Measurements from ENCODE around the gene PALM3.
A peak's percentile ranks its signal among the peaks of the same experiment; 100 is the strongest.

The PALM3 gene

DNA sequence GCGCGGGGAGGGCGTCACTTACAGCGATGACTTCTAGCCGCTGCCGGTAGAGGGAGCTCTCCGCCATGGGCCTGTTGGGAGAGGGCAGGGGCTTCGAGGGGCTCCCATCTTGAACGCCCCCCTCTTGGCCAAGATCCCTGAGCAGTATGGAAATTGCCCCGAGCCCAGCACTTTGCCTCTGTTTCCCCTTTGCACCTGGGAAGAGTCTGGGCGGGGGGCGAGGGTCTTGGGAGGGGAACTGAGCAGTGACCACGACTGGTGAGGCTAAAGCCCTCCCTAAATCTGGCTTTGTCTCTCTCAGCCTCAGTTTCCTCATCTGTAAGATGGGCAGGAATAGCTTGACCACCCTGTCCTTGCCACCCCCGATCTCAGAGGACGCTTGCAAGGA, 2.8 kb downstream of the PALM3 start:
- no peak for DNase-seq (ENCODE audit: low read depth)
- TF ChIP-seq, protein P1, sequence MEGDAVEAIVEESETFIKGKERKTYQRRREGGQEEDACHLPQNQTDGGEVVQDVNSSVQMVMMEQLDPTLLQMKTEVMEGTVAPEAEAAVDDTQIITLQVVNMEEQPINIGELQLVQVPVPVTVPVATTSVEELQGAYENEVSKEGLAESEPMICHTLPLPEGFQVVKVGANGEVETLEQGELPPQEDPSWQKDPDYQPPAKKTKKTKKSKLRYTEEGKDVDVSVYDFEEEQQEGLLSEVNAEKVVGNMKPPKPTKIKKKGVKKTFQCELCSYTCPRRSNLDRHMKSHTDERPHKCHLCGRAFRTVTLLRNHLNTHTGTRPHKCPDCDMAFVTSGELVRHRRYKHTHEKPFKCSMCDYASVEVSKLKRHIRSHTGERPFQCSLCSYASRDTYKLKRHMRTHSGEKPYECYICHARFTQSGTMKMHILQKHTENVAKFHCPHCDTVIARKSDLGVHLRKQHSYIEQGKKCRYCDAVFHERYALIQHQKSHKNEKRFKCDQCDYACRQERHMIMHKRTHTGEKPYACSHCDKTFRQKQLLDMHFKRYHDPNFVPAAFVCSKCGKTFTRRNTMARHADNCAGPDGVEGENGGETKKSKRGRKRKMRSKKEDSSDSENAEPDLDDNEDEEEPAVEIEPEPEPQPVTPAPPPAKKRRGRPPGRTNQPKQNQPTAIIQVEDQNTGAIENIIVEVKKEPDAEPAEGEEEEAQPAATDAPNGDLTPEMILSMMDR (IDR thresholded peaks at IDR 0.05; ENCODE audit: low read depth, low read length, missing control alignments) = peak; percentile 88
- no peak overlapping the region for H3K4me3 ChIP-seq (ENCODE audit: low read depth, low read length)

DNA sequence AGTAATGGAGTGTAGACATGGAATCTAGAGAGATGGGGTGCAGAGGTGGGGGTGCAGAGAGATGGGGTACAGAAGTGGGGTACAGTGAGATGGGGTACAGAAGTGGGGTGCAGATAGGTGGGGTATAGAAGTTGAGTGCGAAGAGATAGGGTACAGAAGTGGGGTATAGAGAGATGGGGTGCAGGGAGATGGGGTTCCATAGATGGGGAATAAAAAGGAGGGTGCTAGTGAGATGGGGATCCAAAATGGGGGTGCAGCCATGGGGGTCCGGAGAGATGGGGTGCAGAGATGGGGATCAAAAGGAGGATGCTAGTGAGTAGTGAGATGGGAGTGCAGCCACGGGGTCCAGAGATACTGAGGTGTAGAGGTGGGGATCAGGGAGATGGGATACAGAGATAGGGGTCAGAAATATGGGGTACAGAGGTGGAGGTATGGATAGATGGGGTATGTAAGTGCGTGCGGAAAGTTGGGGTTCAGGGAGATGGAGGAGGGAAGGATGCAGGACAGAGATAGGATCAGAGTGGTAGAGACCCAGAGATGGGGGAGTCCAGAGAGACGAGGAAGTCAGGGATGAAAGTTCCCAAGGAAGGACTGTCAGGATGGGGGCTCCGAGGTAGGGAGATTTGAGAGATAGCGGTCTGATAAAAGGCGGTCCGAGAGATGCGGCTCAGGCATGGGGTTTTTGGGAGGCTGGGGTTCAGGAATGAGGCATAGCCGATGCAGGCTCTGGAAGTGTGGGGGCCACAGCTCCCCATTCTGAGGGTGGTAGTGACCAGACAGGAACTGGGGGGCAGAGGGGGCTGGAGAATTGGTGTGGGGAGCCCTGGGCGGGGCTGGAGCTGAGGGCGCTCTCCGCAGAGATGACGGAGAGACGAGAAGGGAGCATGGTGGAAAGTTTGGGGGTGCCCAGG, 3.4 kb downstream of the PALM3 start:
- H3K4me3 ChIP-seq (ENCODE audit: low read depth, low read length) = no peak overlapping the region
- DNase-seq (ENCODE audit: low read depth) = no peak
- TF ChIP-seq, protein P1 (IDR thresholded peaks at IDR 0.05; ENCODE audit: low read depth, low read length, missing control alignments) = no peak

DNA sequence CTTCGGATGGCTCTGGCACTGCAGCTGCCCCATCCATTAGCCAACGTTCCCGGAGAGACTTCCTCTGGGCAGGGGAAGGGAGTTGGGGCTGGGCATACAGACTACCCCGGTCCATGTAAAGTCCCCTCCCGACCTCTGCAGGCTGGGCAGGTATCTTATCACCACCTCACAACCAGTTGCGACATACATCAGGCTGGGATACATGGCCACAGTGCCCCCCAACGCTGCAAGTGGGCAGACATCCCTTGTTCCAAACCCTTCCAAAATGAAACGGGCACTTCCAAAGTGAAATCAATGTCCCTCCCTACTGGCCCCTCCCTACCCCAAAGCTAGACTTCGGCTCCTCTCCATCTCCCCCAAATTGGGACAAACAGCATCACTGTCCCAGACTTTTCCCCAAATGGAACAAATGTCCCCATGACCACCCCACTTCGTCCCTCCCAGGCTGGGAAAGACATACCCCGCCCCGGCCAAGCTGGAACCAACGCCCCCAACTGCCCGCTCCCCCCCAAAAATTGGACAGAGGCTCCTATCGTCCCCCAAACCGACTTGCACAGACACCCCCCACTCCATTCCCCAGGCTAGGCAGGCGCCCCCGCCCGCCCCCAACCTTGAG, 5.0 kb downstream of the PALM3 start:
- DNase-seq (ENCODE audit: low read depth) = no peak
- H3K4me3 ChIP-seq (ENCODE audit: low read depth, low read length) = no peak overlapping the region
- TF ChIP-seq, protein P1 (IDR thresholded peaks at IDR 0.05; ENCODE audit: low read depth, low read length, missing control alignments) = no peak

DNA sequence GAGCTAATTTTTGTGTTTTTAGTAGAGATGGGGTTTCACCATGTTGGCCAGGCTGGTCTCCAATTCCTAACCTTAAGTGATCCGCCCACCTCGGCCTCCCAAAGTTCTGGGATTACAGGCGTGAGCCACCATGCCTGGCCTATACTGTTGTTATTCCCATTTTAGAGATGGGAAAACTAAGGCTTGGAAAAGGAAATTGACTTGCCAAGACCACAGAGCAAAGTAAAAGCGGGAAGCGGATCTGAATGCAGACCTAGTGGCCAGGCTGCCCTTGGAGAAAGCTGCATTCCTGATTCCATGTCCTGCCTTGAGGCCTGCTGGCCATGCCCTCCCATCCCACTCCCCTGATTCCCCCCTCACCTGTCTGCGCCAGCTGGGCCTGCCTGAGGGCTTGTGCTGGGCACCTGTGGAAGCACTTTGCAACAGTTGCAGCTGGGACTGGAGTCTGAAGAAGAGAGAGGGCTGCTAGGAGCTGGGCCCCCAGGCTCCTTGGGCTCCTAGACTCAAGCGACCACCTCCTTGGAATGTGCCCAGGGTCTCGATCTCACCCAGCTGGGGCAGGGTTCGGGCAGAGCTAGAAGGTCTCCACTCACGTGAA, 5.7 kb downstream of the PALM3 start:
- H3K4me3 ChIP-seq (ENCODE audit: low read depth, low read length) = no peak overlapping the region
- DNase-seq (ENCODE audit: low read depth) = no peak
- TF ChIP-seq, protein P1 (IDR thresholded peaks at IDR 0.05; ENCODE audit: low read depth, low read length, missing control alignments) = no peak

DNA sequence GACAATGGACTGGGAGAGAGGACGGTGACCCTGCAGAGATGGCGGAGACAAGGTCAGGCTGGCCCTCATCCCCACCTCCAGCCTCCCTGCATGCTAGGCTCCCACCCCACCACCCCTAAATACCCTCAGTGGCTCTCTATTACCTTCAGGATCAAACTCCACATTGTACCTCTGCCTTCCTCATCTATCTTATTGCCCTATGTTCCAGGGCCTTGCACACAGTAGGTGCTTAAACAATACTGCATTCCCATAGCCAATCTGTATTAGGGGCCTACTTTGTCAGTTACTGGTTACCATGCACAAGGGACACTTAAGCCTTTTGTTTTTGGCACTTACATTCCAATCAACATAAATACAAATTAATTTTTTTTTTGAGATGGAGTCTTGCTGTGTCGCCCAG, 6.5 kb downstream of the PALM3 start:
- no peak for DNase-seq (ENCODE audit: low read depth)
- TF ChIP-seq, protein P1 (IDR thresholded peaks at IDR 0.05; ENCODE audit: low read depth, low read length, missing control alignments) = no peak
- H3K4me3 ChIP-seq (ENCODE audit: low read depth, low read length) = no peak overlapping the region

DNA sequence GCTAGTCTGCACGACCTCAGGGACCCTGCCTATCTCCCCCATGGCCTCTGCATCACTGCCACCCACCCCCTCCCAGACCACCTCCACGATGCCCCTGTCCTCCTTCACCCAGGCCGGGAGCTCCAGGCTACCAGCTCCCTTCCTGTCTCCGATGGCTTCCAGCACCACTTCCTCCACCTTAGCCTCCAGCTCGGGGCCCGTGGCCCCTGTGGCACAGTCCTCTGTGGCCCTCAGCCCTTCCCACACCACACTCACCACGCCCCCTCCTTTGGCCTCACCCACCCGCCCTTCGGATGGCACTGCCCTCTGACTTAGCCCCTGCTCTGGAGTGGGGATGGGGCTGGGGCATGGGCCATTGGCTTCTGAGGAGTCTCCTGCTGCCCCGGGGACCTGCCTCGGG, 7.2 kb downstream of the PALM3 start:
- TF ChIP-seq, protein P1 (IDR thresholded peaks at IDR 0.05; ENCODE audit: low read depth, low read length, missing control alignments) = no peak
- no peak for DNase-seq (ENCODE audit: low read depth)
- no peak overlapping the region for H3K4me3 ChIP-seq (ENCODE audit: low read depth, low read length)

All from GM12864 (cell line).